KMS-11 (cell line): ENCODE data around the gene TATDN3.
A peak's percentile ranks its signal among the peaks of the same experiment; 100 is the strongest.

Experiments used
- H2AFZ ChIP-seq: fragments of 200-600 bp; sonication (generic); 2 replicates; pipeline ENCODE4 v1.6.1; 2016; ENCODE audit warnings: antibody characterized with exemption, mixed run types, low read depth
- H3K27ac ChIP-seq: fragments of 200-600 bp; sonication (generic); 2 replicates; pipeline ENCODE4 v1.6.1; 2016; ENCODE audit warnings: mild to moderate bottlenecking, mixed run types
- H3K27me3 ChIP-seq: fragments of 200-600 bp; sonication (generic); 2 replicates; pipeline ENCODE4 v1.6.1; 2017; ENCODE audit warnings: mild to moderate bottlenecking, low read depth, mixed run types, moderate library complexity; ENCODE audit not compliant: insufficient read depth
- H3K36me3 ChIP-seq: fragments of 200-600 bp; sonication (generic); 2 replicates; pipeline ENCODE4 v1.6.1; 2017; ENCODE audit warnings: mild to moderate bottlenecking, mixed run types; ENCODE audit not compliant: insufficient read depth
- H3K4me1 ChIP-seq: fragments of 200-600 bp; sonication (generic); 2 replicates; pipeline ENCODE4 v1.6.1; 2016; ENCODE audit warnings: mild to moderate bottlenecking, low read depth, mixed run types; ENCODE audit not compliant: poor library complexity, severe bottlenecking
- H3K4me2 ChIP-seq: fragments of 200-600 bp; sonication (generic); 2 replicates; pipeline ENCODE4 v1.7.0; 2016; ENCODE audit warnings: mild to moderate bottlenecking, mixed run types
- H3K4me3 ChIP-seq: fragments of 200-600 bp; sonication (generic); IDR thresholded peaks from 2 replicates; pipeline ENCODE4 v1.6.1; 2017; ENCODE audit warnings: low read depth, low read length, mixed read lengths; ENCODE audit not compliant: insufficient read depth
- H3K79me2 ChIP-seq: fragments of 200-600 bp; sonication (generic); 2 replicates; pipeline ENCODE4 v1.6.1; 2016; ENCODE audit warnings: low read depth, mixed run types; ENCODE audit not compliant: insufficient read depth
- H3K9ac ChIP-seq: fragments of 200-600 bp; sonication (generic); 2 replicates; pipeline ENCODE4 v1.6.1; 2016; ENCODE audit warnings: mild to moderate bottlenecking, mixed run types
- H4K20me1 ChIP-seq: fragments of 200-600 bp; sonication (generic); 2 replicates; pipeline ENCODE4 v1.6.1; 2016; ENCODE audit warnings: mild to moderate bottlenecking, mixed run types; ENCODE audit not compliant: insufficient read depth
- TF ChIP-seq, protein P1 (sequence below): fragments of 200-600 bp; sonication (generic); conservative IDR thresholded peaks from 2 replicates; pipeline ENCODE4 v1.6.1; 2017; ENCODE audit warnings: low read depth, mild to moderate bottlenecking, antibody characterized with exemption, low read length, moderate library complexity, mixed read lengths

The TATDN3 gene

GRCh38 chr1:212783976-212784375 lies 7.7 kb upstream of the TATDN3 start:
- Histone ChIP-seq H3K4me3 (no peak overlapping the region), H3K27ac (no peak overlapping the region), H3K4me2 (no peak overlapping the region), H3K79me2 (0 out of 2 replicates have a peak, but pooled peaks cover 4% of the 10 kb centered on the region), H3K36me3 (no peaks in the 10 kb centered on the region), H4K20me1 (no peaks in the 10 kb centered on the region), H3K27me3 (no peaks in the 10 kb centered on the region), H3K9ac (no peak overlapping the region), H2AFZ (no peak overlapping the region), H3K4me1 (no peaks in the 10 kb centered on the region)
- TF ChIP-seq, protein P1, sequence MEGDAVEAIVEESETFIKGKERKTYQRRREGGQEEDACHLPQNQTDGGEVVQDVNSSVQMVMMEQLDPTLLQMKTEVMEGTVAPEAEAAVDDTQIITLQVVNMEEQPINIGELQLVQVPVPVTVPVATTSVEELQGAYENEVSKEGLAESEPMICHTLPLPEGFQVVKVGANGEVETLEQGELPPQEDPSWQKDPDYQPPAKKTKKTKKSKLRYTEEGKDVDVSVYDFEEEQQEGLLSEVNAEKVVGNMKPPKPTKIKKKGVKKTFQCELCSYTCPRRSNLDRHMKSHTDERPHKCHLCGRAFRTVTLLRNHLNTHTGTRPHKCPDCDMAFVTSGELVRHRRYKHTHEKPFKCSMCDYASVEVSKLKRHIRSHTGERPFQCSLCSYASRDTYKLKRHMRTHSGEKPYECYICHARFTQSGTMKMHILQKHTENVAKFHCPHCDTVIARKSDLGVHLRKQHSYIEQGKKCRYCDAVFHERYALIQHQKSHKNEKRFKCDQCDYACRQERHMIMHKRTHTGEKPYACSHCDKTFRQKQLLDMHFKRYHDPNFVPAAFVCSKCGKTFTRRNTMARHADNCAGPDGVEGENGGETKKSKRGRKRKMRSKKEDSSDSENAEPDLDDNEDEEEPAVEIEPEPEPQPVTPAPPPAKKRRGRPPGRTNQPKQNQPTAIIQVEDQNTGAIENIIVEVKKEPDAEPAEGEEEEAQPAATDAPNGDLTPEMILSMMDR: no peak

DNA sequence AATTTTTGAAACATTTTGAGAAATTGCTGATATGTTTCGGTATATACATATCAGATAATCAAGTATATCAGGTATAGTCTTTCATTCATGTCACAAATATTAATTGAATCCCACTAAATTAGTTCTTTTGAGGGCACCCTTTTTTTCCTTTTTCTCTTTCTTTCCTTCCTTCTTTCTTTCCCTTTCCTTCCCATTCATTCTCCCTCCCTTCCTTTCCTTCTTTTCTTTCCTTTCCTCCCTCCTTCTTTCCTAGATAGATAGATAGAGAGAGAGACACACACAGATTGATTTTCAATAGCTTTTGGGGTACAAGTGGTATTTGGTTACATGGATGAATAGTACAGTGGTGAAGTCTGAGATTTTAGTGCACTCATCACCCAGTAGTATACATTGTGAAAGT lies 5.8 kb upstream of the TATDN3 start:
- Histone ChIP-seq H3K27ac (no peak overlapping the region), H4K20me1 (no peaks in the 10 kb centered on the region), H3K79me2 (0 out of 2 replicates have a peak, but pooled peaks cover 4% of the 10 kb centered on the region), H3K4me2 (no peak overlapping the region), H3K36me3 (no peaks in the 10 kb centered on the region), H3K4me1 (peaks cover 16% of the 10 kb centered on the region), H3K9ac (no peak overlapping the region), H3K27me3 (no peaks in the 10 kb centered on the region), H3K4me3 (no peak overlapping the region), H2AFZ (no peak overlapping the region)
- TF ChIP-seq, protein P1: no peak

- H3K79me2 ChIP-seq: 0 out of 2 replicates have a peak, but pooled peaks cover 4% of the 10 kb centered on the region
- peak overlapping the region; percentile 75 for H3K9ac ChIP-seq
- no peaks in the 10 kb centered on the region for H3K27me3 ChIP-seq
- H2AFZ ChIP-seq: peak overlapping the region; percentile 97
- H3K4me2 ChIP-seq: peak overlapping the region; percentile 82
- peaks cover 31% of the 10 kb centered on the region for H3K4me1 ChIP-seq
- H3K27ac ChIP-seq: peak overlapping the region; percentile 58
- H3K36me3 ChIP-seq: no peaks in the 10 kb centered on the region
- TF ChIP-seq, protein P1: no peak
- peak overlapping the region; percentile 98 for H3K4me3 ChIP-seq
- H4K20me1 ChIP-seq: no peaks in the 10 kb centered on the region
Observed at GRCh38 chr1:212791261-212791675, 426 bp upstream of the TATDN3 start.

GRCh38 chr1:212792396-212792908 lies 758 bp downstream of the TATDN3 start:
- H3K9ac ChIP-seq: peak overlapping the region; percentile 75
- peak overlapping the region; percentile 97 for H2AFZ ChIP-seq
- H3K27me3 ChIP-seq: no peaks in the 10 kb centered on the region
- H3K36me3 ChIP-seq: no peaks in the 10 kb centered on the region
- 0 out of 2 replicates have a peak, but pooled peaks cover 4% of the 10 kb centered on the region for H3K79me2 ChIP-seq
- peak overlapping the region; percentile 82 for H3K4me2 ChIP-seq
- peak overlapping the region; percentile 98 for H3K4me3 ChIP-seq
- TF ChIP-seq, protein P1: no peak
- peak overlapping the region; percentile 58 for H3K27ac ChIP-seq
- no peaks in the 10 kb centered on the region for H4K20me1 ChIP-seq
- H3K4me1 ChIP-seq: peaks cover 31% of the 10 kb centered on the region
